Caco-2 (cell line): ENCODE data around the gene SASH3. TPM values are rescaled to one million over a fixed set of nuclear protein-coding genes. Genes with fewer than 3 reads are reported as not detected.

Source experiments
- BruUV-seq: library from RNA; stranded (reverse); fragments of 400-500 nt; replicated peaks from 2 replicates; lab custom pipeline; 2021; lab: Mats Ljungman, UMichigan
- CTCF ChIA-PET: fragments of 300-600 bp; sonication (Branson Sonifier 250); formaldehyde crosslinking; loops from one replicate; lab custom pipeline; 2022; ENCODE audit warnings: antibody characterized with exemption; lab: Charles Lee
- POLR2A ChIA-PET: fragments of 300-600 bp; sonication (Branson Sonifier 250); formaldehyde crosslinking; loops from one replicate; lab custom pipeline; 2022; ENCODE audit warnings: antibody characterized with exemption; lab: Charles Lee
- DNase-seq, 2 experiments: peaks; one replicate each; pipeline versions ENCODE4 v3.0.0 to v3.0.0-alpha.2; 2020 to 2022
- H3K27me3 ChIP-seq: replicated peaks from 2 replicates; pipeline ENCODE4 v1.6.0; 2011; ENCODE audit warnings: low read length; ENCODE audit not compliant: control insufficient read depth, insufficient read depth
- H3K36me3 ChIP-seq: 2 replicates; pipeline ENCODE4 v1.5.1; 2011; ENCODE audit warnings: low read length; ENCODE audit not compliant: control insufficient read depth, insufficient read depth
- H3K4me1 ChIP-seq: fragments of 250-450 bp; sonication (Bioruptor Pico); 2 replicates; pipeline ENCODE4 v1.5.1; 2020; ENCODE audit warnings: mild to moderate bottlenecking
- H3K4me3 ChIP-seq: 2 replicates; pipeline ENCODE4 v1.5.1; 2011; ENCODE audit warnings: low read depth, mild to moderate bottlenecking, control low read depth, low read length
- H3K9me3 ChIP-seq: fragments of 250-450 bp; sonication (Bioruptor Pico); 2 replicates; pipeline ENCODE4 v1.5.1; 2020; ENCODE audit warnings: mild to moderate bottlenecking, moderate library complexity
- H3K27ac Mint-ChIP-seq: one replicate; pipeline ENCODE4 v1.8.0; 2022; ENCODE audit warnings: mixed read lengths; ENCODE audit not compliant: unreplicated experiment
- H3K27me3 Mint-ChIP-seq: one replicate; pipeline ENCODE4 v1.8.0; 2022; ENCODE audit warnings: mixed read lengths; ENCODE audit not compliant: insufficient read depth, unreplicated experiment
- H3K36me3 Mint-ChIP-seq: one replicate; pipeline ENCODE4 v1.8.0; 2022; ENCODE audit warnings: mild to moderate bottlenecking, mixed read lengths; ENCODE audit not compliant: insufficient read depth, unreplicated experiment
- H3K4me1 Mint-ChIP-seq: one replicate; pipeline ENCODE4 v1.8.0; 2022; ENCODE audit warnings: low read depth, mixed read lengths; ENCODE audit not compliant: unreplicated experiment
- H3K4me3 Mint-ChIP-seq: one replicate; pipeline ENCODE4 v1.8.0; 2022; ENCODE audit warnings: mild to moderate bottlenecking, moderate library complexity, mixed read lengths; ENCODE audit not compliant: unreplicated experiment
- H3K9me3 Mint-ChIP-seq: one replicate; pipeline ENCODE4 v1.8.0; 2022; ENCODE audit warnings: mixed read lengths; ENCODE audit not compliant: unreplicated experiment
- intact Hi-C: fragments of 100-400 bp; cut with micrococcal nuclease; formaldehyde crosslinking; loops from one replicate; pipeline ENCODE4 v1.10.0; 2022; ENCODE audit not compliant: unreplicated experiment
- total RNA-seq: library from RNA; stranded (reverse); gene quantifications from 2 replicates; pipeline ENCODE4 v1.2.3, GENCODE V29; 2022
- TF ChIP-seq, protein P1 (sequence below), 2 experiments: fragments of 200-600 bp in 1 of 2; IDR thresholded peaks; 1 replicate in 1 of 2; 2 replicates in 1 of 2; pipeline versions ENCODE4 v1.5.1 to v1.8.0; 2011 to 2022; ENCODE audit warnings: antibody characterized with exemption in 1 of 2, control low read depth in 1 of 2, inconsistent platforms in 1 of 2, low read depth in 1 of 2, low read length in 1 of 2, mild to moderate bottlenecking in 1 of 2, moderate library complexity in 1 of 2; ENCODE audit not compliant: insufficient read depth in 1 of 2, severe bottlenecking in 1 of 2, unreplicated experiment in 1 of 2

SASH3 gene
- total RNA-seq, 1 experiment from 2014 or later, result not detected

DNA sequence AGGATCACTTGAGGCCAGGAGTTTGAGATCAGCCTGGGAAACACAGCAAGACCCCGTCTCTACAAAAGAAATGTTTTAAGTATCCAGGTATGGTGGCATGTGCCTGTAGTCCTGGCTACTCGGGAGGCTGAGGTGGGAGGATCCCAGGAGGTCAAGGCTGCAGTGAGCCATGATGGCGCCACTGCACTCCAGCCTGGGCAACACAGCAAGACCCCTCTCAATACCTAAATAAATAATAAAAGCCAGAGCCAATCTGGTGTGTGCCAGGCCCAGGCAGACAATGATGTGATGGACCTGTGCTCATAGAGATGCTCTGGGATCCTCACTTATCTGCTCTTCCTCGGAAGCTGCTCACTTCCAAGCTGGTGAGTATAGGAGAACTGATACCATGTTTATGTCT is 18.2 kb upstream of the SASH3 start:
- Mint-ChIP-seq H3K4me3 (no peak overlapping the region), H3K36me3 (no peaks in the 10 kb centered on the region), H3K4me1 (no peaks in the 10 kb centered on the region), H3K9me3 (no peaks in the 10 kb centered on the region), H3K27me3 (no peaks in the 10 kb centered on the region), H3K27ac (no peak overlapping the region)
- Histone ChIP-seq H3K4me3 (no peak overlapping the region), H3K4me1 (no peaks in the 10 kb centered on the region), H3K27me3 (no peaks in the 10 kb centered on the region), H3K36me3 (no peaks in the 10 kb centered on the region), H3K9me3 (no peaks in the 10 kb centered on the region)
- no peak for DNase-seq
- ChIA-PET POLR2A (no interaction called here), CTCF (no interaction called here)
- intact Hi-C loops, result no loop called here
- TF ChIP-seq, protein P1, sequence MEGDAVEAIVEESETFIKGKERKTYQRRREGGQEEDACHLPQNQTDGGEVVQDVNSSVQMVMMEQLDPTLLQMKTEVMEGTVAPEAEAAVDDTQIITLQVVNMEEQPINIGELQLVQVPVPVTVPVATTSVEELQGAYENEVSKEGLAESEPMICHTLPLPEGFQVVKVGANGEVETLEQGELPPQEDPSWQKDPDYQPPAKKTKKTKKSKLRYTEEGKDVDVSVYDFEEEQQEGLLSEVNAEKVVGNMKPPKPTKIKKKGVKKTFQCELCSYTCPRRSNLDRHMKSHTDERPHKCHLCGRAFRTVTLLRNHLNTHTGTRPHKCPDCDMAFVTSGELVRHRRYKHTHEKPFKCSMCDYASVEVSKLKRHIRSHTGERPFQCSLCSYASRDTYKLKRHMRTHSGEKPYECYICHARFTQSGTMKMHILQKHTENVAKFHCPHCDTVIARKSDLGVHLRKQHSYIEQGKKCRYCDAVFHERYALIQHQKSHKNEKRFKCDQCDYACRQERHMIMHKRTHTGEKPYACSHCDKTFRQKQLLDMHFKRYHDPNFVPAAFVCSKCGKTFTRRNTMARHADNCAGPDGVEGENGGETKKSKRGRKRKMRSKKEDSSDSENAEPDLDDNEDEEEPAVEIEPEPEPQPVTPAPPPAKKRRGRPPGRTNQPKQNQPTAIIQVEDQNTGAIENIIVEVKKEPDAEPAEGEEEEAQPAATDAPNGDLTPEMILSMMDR (IDR thresholded peaks at IDR 0.05; ENCODE audit: insufficient read depth in 1 of 2, low read depth in 1 of 2, low read length in 1 of 2, severe bottlenecking in 1 of 2, unreplicated experiment in 1 of 2), result no peak
- BruUV-seq, result no TSS peak

DNA sequence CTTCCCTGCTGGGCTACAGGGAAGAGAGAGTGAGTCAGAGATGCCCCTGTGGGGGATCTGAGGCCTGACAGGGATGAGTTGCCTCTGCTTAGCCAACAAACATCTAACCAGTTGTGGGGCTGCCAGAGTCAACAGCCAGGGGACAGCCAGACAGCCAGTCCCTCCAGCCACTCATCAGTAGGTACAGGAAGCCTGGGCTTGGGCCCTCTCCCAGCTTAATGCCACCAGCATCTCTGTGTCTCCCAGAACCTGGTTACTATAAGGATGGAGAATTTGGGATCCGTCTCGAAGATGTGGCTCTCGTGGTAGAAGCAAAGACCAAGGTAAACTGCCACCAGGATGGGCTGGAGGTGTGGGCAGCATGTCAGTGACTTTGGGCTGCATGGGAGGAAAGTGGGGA is 17.3 kb upstream of the SASH3 start:
- Mint-ChIP-seq H3K9me3 (no peaks in the 10 kb centered on the region), H3K27me3 (no peaks in the 10 kb centered on the region), H3K4me1 (no peaks in the 10 kb centered on the region), H3K27ac (no peak overlapping the region), H3K36me3 (no peaks in the 10 kb centered on the region), H3K4me3 (no peak overlapping the region)
- POLR2A ChIA-PET, result no interaction called here
- intact Hi-C loops, result no loop called here
- TF ChIP-seq, protein P1 (IDR thresholded peaks at IDR 0.05; ENCODE audit: insufficient read depth in 1 of 2, low read depth in 1 of 2, low read length in 1 of 2, severe bottlenecking in 1 of 2, unreplicated experiment in 1 of 2), result no peak
- no peak for DNase-seq
- Histone ChIP-seq H3K36me3 (no peaks in the 10 kb centered on the region), H3K4me3 (no peak overlapping the region), H3K4me1 (no peaks in the 10 kb centered on the region), H3K9me3 (no peaks in the 10 kb centered on the region), H3K27me3 (no peaks in the 10 kb centered on the region)
- BruUV-seq, result no TSS peak
- CTCF ChIA-PET, result no interaction called here

DNA sequence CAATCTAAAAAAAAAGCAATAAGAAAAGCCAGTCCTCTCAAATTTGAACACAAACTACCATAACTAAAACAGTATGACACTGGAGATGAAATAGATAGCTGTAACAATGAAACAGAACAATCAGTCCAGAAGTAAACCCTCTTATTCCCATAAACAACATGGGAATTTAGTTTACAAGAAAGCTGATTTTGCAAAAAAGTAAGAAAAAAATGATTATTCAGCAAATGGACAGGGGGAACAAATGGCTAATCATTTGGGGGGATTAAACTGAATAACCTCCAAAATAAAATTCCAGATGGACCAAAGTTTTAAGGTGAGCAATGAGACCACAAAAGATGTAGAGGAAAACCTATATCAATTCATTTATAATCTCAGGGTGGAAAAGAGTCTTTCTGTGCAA is 16.1 kb upstream of the SASH3 start:
- Histone ChIP-seq H3K4me3 (no peak overlapping the region), H3K9me3 (no peaks in the 10 kb centered on the region), H3K4me1 (no peaks in the 10 kb centered on the region), H3K36me3 (no peaks in the 10 kb centered on the region), H3K27me3 (no peaks in the 10 kb centered on the region)
- Mint-ChIP-seq H3K27me3 (no peaks in the 10 kb centered on the region), H3K4me3 (no peak overlapping the region), H3K9me3 (no peaks in the 10 kb centered on the region), H3K27ac (no peak overlapping the region), H3K4me1 (no peaks in the 10 kb centered on the region), H3K36me3 (no peaks in the 10 kb centered on the region)
- ChIA-PET CTCF (no interaction called here), POLR2A (no interaction called here)
- TF ChIP-seq, protein P1 (IDR thresholded peaks at IDR 0.05; ENCODE audit: insufficient read depth in 1 of 2, low read depth in 1 of 2, low read length in 1 of 2, severe bottlenecking in 1 of 2, unreplicated experiment in 1 of 2), result no peak
- intact Hi-C loops, result no loop called here
- BruUV-seq, result no TSS peak
- no peak for DNase-seq
